Psoas muscle (tissue), 8 donors: ENCODE results near the gene VPS35L. TPM values are rescaled to one million over a fixed set of nuclear protein-coding genes. Genes with fewer than 3 reads are reported as not detected.

Source experiments
- ATAC-seq, 4 donors: fragments of 200-7000 bp; cut with Tn5 transposase; one replicate each; pipeline ENCODE4 v1.9.1; 2020; ENCODE audit warnings: moderate library complexity in 3 of 4, mild to moderate bottlenecking in 2 of 4
- DNase-seq, 2 donors: peaks; one replicate each; pipeline ENCODE4 v3.0.0-alpha.2; 2020
- H3K27ac ChIP-seq: fragments of 200-600 bp; one replicate; pipeline ENCODE4 v1.8.0; 2022
- H3K27me3 ChIP-seq, 3 donors: fragments of 200-600 bp in 1 of 3; one replicate each; pipeline versions ENCODE4 v1.6.1 to v1.8.0; 2013 to 2022; ENCODE audit warnings: low read length in 2 of 3, mild to moderate bottlenecking in 2 of 3, moderate library complexity in 1 of 3; ENCODE audit not compliant: insufficient read depth in 3 of 3
- H3K36me3 ChIP-seq, 2 donors: fragments of 200-600 bp in 1 of 2; one replicate each; pipeline versions ENCODE4 v1.6.1 to v1.8.0; 2013 to 2022; ENCODE audit warnings: low read depth in 1 of 2, mild to moderate bottlenecking in 1 of 2, moderate library complexity in 1 of 2; ENCODE audit not compliant: insufficient read depth in 1 of 2
- H3K4me1 ChIP-seq: fragments of 200-600 bp; one replicate; pipeline ENCODE4 v1.8.0; 2022
- H3K4me3 ChIP-seq: fragments of 200-600 bp; one replicate; pipeline ENCODE4 v1.8.0; 2022; ENCODE audit warnings: mild to moderate bottlenecking
- H3K9me3 ChIP-seq: fragments of 200-600 bp; one replicate; pipeline ENCODE4 v1.8.0; 2022
- WGBS, 3 donors: extraction: QIAGEN DNeasy Blood & Tissue Kit; methylation state at CpG; one replicate each; pipeline versions ENCODE4 v1.1.6 to v1.1.7; 2013; 5-methylcytosine and 5-hydroxymethylcytosine counted together
- intact Hi-C, 2 donors: fragments of 100-400 bp; cut with DNase I; formaldehyde crosslinking; loops; one replicate each; pipeline versions ENCODE4 v1.11.0 to v1.14.2; 2022
- polyA plus RNA-seq, 3 donors: library from polyadenylated mRNA; stranded (reverse); fragments of 200-250 nt; gene quantifications; one replicate each; pipeline ENCODE4 v1.2.3, GENCODE V29; 2013
- total RNA-seq, 4 donors: library from RNA; stranded (reverse); fragmentation: NEBNext Ultra II Directional in 2 of 4; extraction: Animal tissue kit (Norgen Biotek cat#: 25700) in 2 of 4; gene quantifications; one replicate each; pipeline versions ENCODE4 v1.2.1 to v1.2.4, GENCODE V29; 2021 to 2023
- TF ChIP-seq, protein P1 (sequence below): fragments of 200-600 bp; IDR thresholded peaks from one replicate; pipeline ENCODE4 v1.8.0; 2022; ENCODE audit warnings: antibody characterized with exemption
- donor health status: healthy with polysubstance abuse.
- donor health status: DM: no; HTN: no; CAD: no; lungs with moderate emphysema.
- donor health status: Bipolar disorder and iron deficiency.
- donor health status: healthy.
- donor health status: DM: yes; HTN: yes; CAD: no.
- donor health status: DM: no; HTN: no; CAD: no.
- donor health status: DM: no; HTN: no; CAD: no.
- donor health status: DM: yes; HTN: yes; CAD: no.

Gene VPS35L
- total and polyA plus RNA-seq, 7 donors, result 12.6 to 34.6 (median 27.8) TPM

DNA sequence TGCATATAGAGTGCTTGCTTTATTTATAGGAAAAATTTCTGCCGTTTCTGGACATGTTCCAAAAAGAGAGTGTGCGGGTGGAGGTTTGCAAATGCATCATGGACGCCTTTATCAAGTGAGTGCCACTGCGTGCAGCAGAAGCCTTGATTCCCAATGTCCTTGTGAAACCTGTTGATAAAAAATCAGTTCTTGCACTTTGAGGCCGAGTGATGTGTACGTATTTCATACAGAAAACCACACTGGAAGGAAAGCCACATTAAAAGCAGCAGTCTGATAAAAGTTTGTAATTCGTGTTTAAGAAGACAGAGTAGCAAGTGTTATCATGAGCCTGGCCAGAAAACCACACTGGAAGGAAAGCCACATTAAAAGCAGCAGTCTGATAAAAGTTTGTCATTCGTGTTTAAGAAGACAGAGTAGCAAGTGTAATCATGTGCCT is 84.5 kb downstream of the VPS35L start:
- no peak for ATAC-seq
- intact Hi-C loops, result no loop called here
- 75 to 79% (median 77%) methylated on average over 8 of the region's 8 CpGs for WGBS, 3 donors
- no peak overlapping the region for H3K27ac ChIP-seq
- peaks cover 10 to 97% of the 10 kb centered on the region in 2 donors for H3K36me3 ChIP-seq
- TF ChIP-seq, protein P1, sequence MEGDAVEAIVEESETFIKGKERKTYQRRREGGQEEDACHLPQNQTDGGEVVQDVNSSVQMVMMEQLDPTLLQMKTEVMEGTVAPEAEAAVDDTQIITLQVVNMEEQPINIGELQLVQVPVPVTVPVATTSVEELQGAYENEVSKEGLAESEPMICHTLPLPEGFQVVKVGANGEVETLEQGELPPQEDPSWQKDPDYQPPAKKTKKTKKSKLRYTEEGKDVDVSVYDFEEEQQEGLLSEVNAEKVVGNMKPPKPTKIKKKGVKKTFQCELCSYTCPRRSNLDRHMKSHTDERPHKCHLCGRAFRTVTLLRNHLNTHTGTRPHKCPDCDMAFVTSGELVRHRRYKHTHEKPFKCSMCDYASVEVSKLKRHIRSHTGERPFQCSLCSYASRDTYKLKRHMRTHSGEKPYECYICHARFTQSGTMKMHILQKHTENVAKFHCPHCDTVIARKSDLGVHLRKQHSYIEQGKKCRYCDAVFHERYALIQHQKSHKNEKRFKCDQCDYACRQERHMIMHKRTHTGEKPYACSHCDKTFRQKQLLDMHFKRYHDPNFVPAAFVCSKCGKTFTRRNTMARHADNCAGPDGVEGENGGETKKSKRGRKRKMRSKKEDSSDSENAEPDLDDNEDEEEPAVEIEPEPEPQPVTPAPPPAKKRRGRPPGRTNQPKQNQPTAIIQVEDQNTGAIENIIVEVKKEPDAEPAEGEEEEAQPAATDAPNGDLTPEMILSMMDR, result no peak
- no peaks in the 10 kb centered on the region for H3K27me3 ChIP-seq
- no peaks in the 10 kb centered on the region for H3K4me1 ChIP-seq
- no peak for DNase-seq
- no peak overlapping the region for H3K4me3 ChIP-seq
- no peaks in the 10 kb centered on the region for H3K9me3 ChIP-seq

DNA sequence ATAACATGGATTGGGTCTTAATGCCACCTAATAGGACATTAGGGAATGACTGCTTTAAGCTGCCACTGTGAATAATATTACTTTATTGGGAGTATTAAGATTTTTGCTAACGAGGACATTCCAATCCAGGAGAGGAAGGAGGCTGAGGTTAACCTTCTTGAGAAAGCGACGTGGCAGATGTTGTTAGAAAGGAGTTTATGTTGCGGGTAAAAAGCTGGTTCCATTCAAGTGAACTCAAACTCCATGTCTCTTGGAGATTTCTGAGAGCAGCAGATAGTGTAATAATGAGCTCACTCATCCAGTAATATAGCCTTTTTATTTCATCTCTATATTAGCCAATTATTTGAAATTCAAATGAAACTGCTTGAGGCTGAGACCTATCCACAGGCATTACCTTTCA is 87.0 kb downstream of the VPS35L start:
- WGBS, 3 donors, result 91 to 95% (median 94%) methylated on average over 4 of the region's 4 CpGs
- H3K4me3 ChIP-seq, result no peak overlapping the region
- no peak for DNase-seq
- TF ChIP-seq, protein P1, result no peak
- no peaks in the 10 kb centered on the region for H3K27me3 ChIP-seq
- peaks cover 6 to 77% of the 10 kb centered on the region in 2 donors for H3K36me3 ChIP-seq
- no peak for ATAC-seq
- intact Hi-C loops, result no loop called here
- H3K9me3 ChIP-seq, result no peaks in the 10 kb centered on the region
- H3K4me1 ChIP-seq, result peaks cover 3% of the 10 kb centered on the region
- no peak overlapping the region for H3K27ac ChIP-seq

GRCh38 chr16:19644877-19645276 is 89.4 kb downstream of the VPS35L start:
- TF ChIP-seq, protein P1, result no peak
- Histone ChIP-seq H3K4me1 (peaks cover 3% of the 10 kb centered on the region), H3K27ac (no peak overlapping the region), H3K4me3 (peak overlapping the region; percentile 19), H3K27me3 (no peaks in the 10 kb centered on the region), H3K36me3 (peaks cover 6 to 63% of the 10 kb centered on the region in 2 donors), H3K9me3 (no peaks in the 10 kb centered on the region)
- peak in 1 of 4 donors; percentile 22 for ATAC-seq
- DNase-seq, result peak; percentile 44 to 56
- intact Hi-C loops, result no loop called here
- WGBS, 3 donors, result 64 to 72% (median 66%) methylated on average over 4 of the region's 4 CpGs

GRCh38 chr16:19645557-19645981 is 90.1 kb downstream of the VPS35L start:
- ATAC-seq, result peak in 2 of 4 donors; percentile 35 to 46
- H3K27me3 ChIP-seq, result no peaks in the 10 kb centered on the region
- TF ChIP-seq, protein P1, result no peak
- H3K9me3 ChIP-seq, result no peaks in the 10 kb centered on the region
- peaks cover 6 to 56% of the 10 kb centered on the region in 2 donors for H3K36me3 ChIP-seq
- H3K4me1 ChIP-seq, result peaks cover 3% of the 10 kb centered on the region
- H3K4me3 ChIP-seq, result peak overlapping the region; percentile 19
- peak overlapping the region; percentile 16 for H3K27ac ChIP-seq
- peak; percentile 59 to 62 for DNase-seq
- intact Hi-C loops, result no loop called here
- WGBS, 3 donors, result 43 to 53% (median 43%) methylated on average over 7 of the region's 7 CpGs

GRCh38 chr16:19649980-19650379 is 94.5 kb downstream of the VPS35L start:
- Histone ChIP-seq H3K4me3 (no peak overlapping the region), H3K9me3 (no peaks in the 10 kb centered on the region), H3K27ac (no peak overlapping the region), H3K4me1 (peaks cover 3% of the 10 kb centered on the region), H3K36me3 (peaks cover 9 to 53% of the 10 kb centered on the region in 2 donors), H3K27me3 (no peaks in the 10 kb centered on the region)
- WGBS, 3 donors, result 83 to 92% (median 88%) methylated on average over 3 of the region's 3 CpGs
- no peak for DNase-seq
- intact Hi-C loops, result no loop called here
- TF ChIP-seq, protein P1, result no peak
- no peak for ATAC-seq
